Measurements from ENCODE around the gene LRRC7. TPM values are rescaled to one million over a fixed set of nuclear protein-coding genes. Genes with fewer than 3 reads are reported as not detected.

LRRC7 gene
- total and polyA plus RNA-seq, 2 experiments from 2014 or later: 1.2 TPM; not detected in 1

- TF ChIP-seq ZNF462 (CRISPR knock-in tag; IDR thresholded peaks at IDR 0.05) (no peak), ETS1 (IDR thresholded peaks at IDR 0.05) (no peak), NANOG (IDR thresholded peaks at IDR 0.05; ENCODE audit: borderline replicate concordance) (no peak), ZNF114 (CRISPR knock-in tag; IDR thresholded peaks at IDR 0.05) (no peak), EZH2 (IDR thresholded peaks at IDR 0.05; ENCODE audit: low read depth, unreplicated experiment) (no peak), CTCF (conservative IDR thresholded peaks at IDR 0.05; ENCODE audit: low read depth in 2 of 2) (no peak), CREB1 (CRISPR knock-in tag; IDR thresholded peaks at IDR 0.05; ENCODE audit: low read depth) (no peak), ZNF331 (CRISPR knock-in tag; IDR thresholded peaks at IDR 0.05; ENCODE audit: low read depth) (no peak)
Measured at GRCh38 chr1:69673321-69673720, 105.6 kb downstream of the LRRC7 start (continued).
